DOHH2 (cell line): ENCODE measurements around the gene MTA2.

Experiments
- H3F3A ChIP-seq: fragments of 200-600 bp; sonication (generic), shearing (Covaris generic); 2 replicates; pipeline ENCODE4 v1.6.0; 2016; ENCODE audit warnings: antibody characterized with exemption, mild to moderate bottlenecking; ENCODE audit not compliant: control insufficient read depth, insufficient read depth
- H3K27ac ChIP-seq: fragments of 200-600 bp; sonication (generic); 2 replicates; pipeline ENCODE4 v1.5.1; 2014; ENCODE audit warnings: low read depth, mild to moderate bottlenecking, low read length, moderate library complexity
- H3K27me3 ChIP-seq: fragments of 200-600 bp; sonication (generic); 2 replicates; pipeline ENCODE4 v1.6.1; 2014; ENCODE audit warnings: mild to moderate bottlenecking, low read length, mixed read lengths; ENCODE audit not compliant: control insufficient read depth
- H3K36me3 ChIP-seq: fragments of 200-600 bp; sonication (generic); 2 replicates; pipeline ENCODE4 v1.6.1; 2014; ENCODE audit warnings: mild to moderate bottlenecking, low read length, moderate library complexity, mixed read lengths; ENCODE audit not compliant: control insufficient read depth
- H3K4me1 ChIP-seq: fragments of 200-600 bp; sonication (generic); 2 replicates; pipeline ENCODE4 v1.6.1; 2014; ENCODE audit warnings: mild to moderate bottlenecking, low read length, mixed read lengths; ENCODE audit not compliant: control insufficient read depth
- H3K4me2 ChIP-seq: fragments of 200-600 bp; sonication (generic); 2 replicates; pipeline ENCODE4 v1.6.0; 2014; ENCODE audit warnings: mild to moderate bottlenecking, low read length, moderate library complexity
- H3K4me3 ChIP-seq: fragments of 200-600 bp; sonication (generic); 2 replicates; pipeline ENCODE4 v1.5.1; 2014; ENCODE audit warnings: mild to moderate bottlenecking, low read length, mixed read lengths
- H3K79me2 ChIP-seq: fragments of 200-600 bp; sonication (generic); 2 replicates; pipeline ENCODE4 v1.6.1; 2014; ENCODE audit warnings: mild to moderate bottlenecking, low read length, mixed read lengths; ENCODE audit not compliant: control insufficient read depth
- H3K9me2 ChIP-seq: fragments of 200-600 bp; sonication (generic); replicated peaks from 2 replicates; pipeline ENCODE4 v1.6.1; 2014; ENCODE audit warnings: mild to moderate bottlenecking, low read length, mixed read lengths; ENCODE audit not compliant: control insufficient read depth
- H3K9me3 ChIP-seq: fragments of 200-600 bp; sonication (generic); 2 replicates; pipeline ENCODE4 v1.6.1; 2014; ENCODE audit warnings: antibody characterized with exemption, low read length, mixed read lengths; ENCODE audit not compliant: control insufficient read depth, insufficient read depth
- H4K20me1 ChIP-seq: fragments of 200-600 bp; sonication (generic); 2 replicates; pipeline ENCODE4 v1.6.0; 2014; ENCODE audit warnings: low read depth, mild to moderate bottlenecking, antibody characterized with exemption, low read length, moderate library complexity; ENCODE audit not compliant: control insufficient read depth, insufficient read depth
- EZH2phosphoT487 ChIP-seq: fragments of 200-600 bp; sonication (generic); IDR thresholded peaks from 2 replicates; pipeline ENCODE4 v1.6.1; 2017; ENCODE audit warnings: borderline replicate concordance, mild to moderate bottlenecking, antibody characterized with exemption, low read length, moderate library complexity, mixed read lengths
- TF ChIP-seq, protein P1 (sequence below): fragments of 200-600 bp; sonication (generic); IDR thresholded peaks from one replicate; pipeline ENCODE4 v1.5.1; 2014; ENCODE audit warnings: antibody characterized with exemption, mild to moderate bottlenecking, low read depth, low read length; ENCODE audit not compliant: poor library complexity, severe bottlenecking

Gene MTA2

DNA sequence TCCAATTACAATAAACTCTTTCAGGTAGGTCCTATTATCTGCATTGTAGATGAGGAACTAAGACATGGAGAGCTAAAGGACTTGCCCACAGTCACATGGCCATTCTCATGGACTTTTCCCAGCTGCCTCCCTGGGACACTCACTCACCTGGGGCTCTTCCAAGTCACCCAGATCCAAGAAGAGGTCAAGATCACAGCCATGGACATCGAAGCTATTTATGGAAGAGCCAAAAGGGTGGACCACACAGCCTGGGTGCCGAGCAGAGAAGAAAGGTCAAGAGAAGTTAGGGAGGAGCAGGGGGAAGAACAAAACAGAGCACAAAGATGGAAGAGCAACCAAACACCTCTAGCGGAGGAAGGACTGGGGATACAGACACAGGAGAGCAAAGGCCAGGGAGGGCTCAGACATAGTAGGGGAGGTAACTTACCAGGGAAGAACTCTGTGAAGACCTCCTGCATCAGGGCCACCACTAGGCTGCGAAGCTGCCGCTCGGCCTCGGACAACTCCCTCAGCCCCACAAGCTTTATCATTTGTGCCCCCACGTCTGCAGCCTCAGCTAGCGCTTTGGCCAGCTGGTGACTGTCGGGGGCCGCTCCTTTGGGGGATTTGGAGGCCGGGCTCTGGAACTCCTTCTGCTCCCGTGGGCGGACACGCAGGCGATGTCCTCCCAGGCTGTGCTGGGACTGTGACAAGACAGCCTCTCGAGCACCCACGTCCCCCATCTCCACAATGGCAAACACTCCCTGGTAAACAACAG lies 20.5 kb downstream of the MTA2 start:
- H3K4me3 ChIP-seq, result no peak overlapping the region
- peaks cover 72% of the 10 kb centered on the region for H3K36me3 ChIP-seq
- no peaks in the 10 kb centered on the region for H3K9me2 ChIP-seq
- H3K9me3 ChIP-seq, result no peaks in the 10 kb centered on the region
- H3K4me2 ChIP-seq, result no peak overlapping the region
- H4K20me1 ChIP-seq, result no peaks in the 10 kb centered on the region
- peaks cover 4% of the 10 kb centered on the region for H3F3A ChIP-seq
- TF ChIP-seq, protein P1, sequence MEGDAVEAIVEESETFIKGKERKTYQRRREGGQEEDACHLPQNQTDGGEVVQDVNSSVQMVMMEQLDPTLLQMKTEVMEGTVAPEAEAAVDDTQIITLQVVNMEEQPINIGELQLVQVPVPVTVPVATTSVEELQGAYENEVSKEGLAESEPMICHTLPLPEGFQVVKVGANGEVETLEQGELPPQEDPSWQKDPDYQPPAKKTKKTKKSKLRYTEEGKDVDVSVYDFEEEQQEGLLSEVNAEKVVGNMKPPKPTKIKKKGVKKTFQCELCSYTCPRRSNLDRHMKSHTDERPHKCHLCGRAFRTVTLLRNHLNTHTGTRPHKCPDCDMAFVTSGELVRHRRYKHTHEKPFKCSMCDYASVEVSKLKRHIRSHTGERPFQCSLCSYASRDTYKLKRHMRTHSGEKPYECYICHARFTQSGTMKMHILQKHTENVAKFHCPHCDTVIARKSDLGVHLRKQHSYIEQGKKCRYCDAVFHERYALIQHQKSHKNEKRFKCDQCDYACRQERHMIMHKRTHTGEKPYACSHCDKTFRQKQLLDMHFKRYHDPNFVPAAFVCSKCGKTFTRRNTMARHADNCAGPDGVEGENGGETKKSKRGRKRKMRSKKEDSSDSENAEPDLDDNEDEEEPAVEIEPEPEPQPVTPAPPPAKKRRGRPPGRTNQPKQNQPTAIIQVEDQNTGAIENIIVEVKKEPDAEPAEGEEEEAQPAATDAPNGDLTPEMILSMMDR, result no peak
- TF ChIP-seq EZH2phosphoT487, result no peak
- H3K27me3 ChIP-seq, result no peaks in the 10 kb centered on the region
- no peaks in the 10 kb centered on the region for H3K4me1 ChIP-seq
- peaks cover 30% of the 10 kb centered on the region for H3K79me2 ChIP-seq
- no peak overlapping the region for H3K27ac ChIP-seq

DNA sequence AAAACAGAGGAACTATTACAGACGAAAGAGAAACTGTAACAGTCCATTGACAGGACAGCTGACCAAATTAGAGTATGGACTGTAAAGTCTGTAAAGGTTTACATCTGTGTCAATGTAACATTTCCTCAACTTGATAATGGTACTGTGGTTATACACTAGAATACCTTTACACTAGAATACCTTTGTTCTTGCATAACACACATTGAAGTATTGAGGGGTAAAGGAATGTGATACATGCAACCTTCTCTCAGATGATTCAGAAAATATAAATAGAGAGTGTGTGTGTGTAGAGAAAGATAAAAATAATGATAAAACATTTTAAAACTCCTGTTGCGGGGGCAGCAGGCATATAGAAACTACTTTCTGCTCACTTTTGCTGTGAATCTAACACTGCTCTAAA lies 22.4 kb downstream of the MTA2 start:
- Histone ChIP-seq H3F3A (peaks cover 9% of the 10 kb centered on the region), H3K27me3 (no peaks in the 10 kb centered on the region), H3K79me2 (peaks cover 35% of the 10 kb centered on the region), H3K4me1 (peaks cover 16% of the 10 kb centered on the region), H3K9me3 (no peaks in the 10 kb centered on the region), H3K9me2 (no peaks in the 10 kb centered on the region), H3K4me2 (no peak overlapping the region), H3K27ac (no peak overlapping the region), H4K20me1 (no peaks in the 10 kb centered on the region), H3K4me3 (no peak overlapping the region), H3K36me3 (peaks cover 78% of the 10 kb centered on the region)
- TF ChIP-seq, protein P1, result no peak
- TF ChIP-seq EZH2phosphoT487, result no peak

DNA sequence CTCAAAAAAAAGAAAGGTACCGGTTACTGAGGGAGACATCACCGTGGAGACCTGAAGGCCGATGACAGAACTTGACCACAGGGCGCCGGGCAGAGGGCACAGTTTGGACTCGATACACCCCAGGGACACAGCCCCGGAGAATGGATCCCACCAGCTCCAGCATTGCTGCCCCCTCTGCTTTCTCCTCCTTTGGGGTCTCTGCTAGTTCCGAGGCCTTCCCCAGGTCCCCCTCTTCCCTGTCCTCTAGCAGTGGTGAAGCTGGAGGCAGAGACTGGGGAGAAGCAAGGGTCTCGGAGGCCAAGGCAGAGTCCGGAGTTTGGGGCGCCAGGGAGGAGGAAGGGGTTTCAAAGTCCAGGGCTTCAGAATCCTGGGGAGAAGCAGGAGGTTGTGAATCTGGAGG lies 23.1 kb downstream of the MTA2 start:
- TF ChIP-seq, protein P1, result no peak
- TF ChIP-seq EZH2phosphoT487, result no peak
- no peak overlapping the region for H3K4me2 ChIP-seq
- peaks cover 31% of the 10 kb centered on the region for H3K79me2 ChIP-seq
- no peaks in the 10 kb centered on the region for H3K9me2 ChIP-seq
- H3K9me3 ChIP-seq, result no peaks in the 10 kb centered on the region
- H4K20me1 ChIP-seq, result no peaks in the 10 kb centered on the region
- peaks cover 16% of the 10 kb centered on the region for H3K4me1 ChIP-seq
- H3K36me3 ChIP-seq, result peaks cover 74% of the 10 kb centered on the region
- no peak overlapping the region for H3K4me3 ChIP-seq
- no peak overlapping the region for H3K27ac ChIP-seq
- H3F3A ChIP-seq, result peaks cover 9% of the 10 kb centered on the region
- no peaks in the 10 kb centered on the region for H3K27me3 ChIP-seq
